ENCODE data around the gene SLC15A1.
"Not testable (repeated sequence)": the region's sequence is repeated elsewhere in the genome, so short reads cannot be mapped to it uniquely, and the experiment has no call there.

Gene SLC15A1

GRCh38 chr13:98652721-98653462 is 99.6 kb downstream of the SLC15A1 start:
- DNase-seq = no peak

GRCh38 chr13:98652276-98652675 is 100.2 kb downstream of the SLC15A1 start:
- DNase-seq = no peak

GRCh38 chr13:98651744-98652143 is 100.7 kb downstream of the SLC15A1 start:
- DNase-seq = no peak

- no peak for DNase-seq
Measured at GRCh38 chr13:98650396-98651107, 101.9 kb downstream of the SLC15A1 start.

GRCh38 chr13:98649861-98650260 is 102.6 kb downstream of the SLC15A1 start:
- DNase-seq = no peak

- no peak for DNase-seq
Measured at GRCh38 chr13:98648686-98649085, 103.8 kb downstream of the SLC15A1 start.

- DNase-seq = no peak
Measured at GRCh38 chr13:98648141-98648540, 104.3 kb downstream of the SLC15A1 start.

GRCh38 chr13:98647121-98647520 is 105.4 kb downstream of the SLC15A1 start:
- no peak for DNase-seq

- no peak for DNase-seq
Measured at GRCh38 chr13:98643479-98643878, 109.0 kb downstream of the SLC15A1 start.

GRCh38 chr13:98641075-98641474 is 111.4 kb downstream of the SLC15A1 start:
- DNase-seq = no peak

GRCh38 chr13:98639785-98640184 is 112.7 kb downstream of the SLC15A1 start:
- DNase-seq = not testable (repeated sequence)

- not testable (repeated sequence) for DNase-seq
Measured at GRCh38 chr13:98638352-98638751, 114.1 kb downstream of the SLC15A1 start.

Data from stimulated activated CD4-positive, alpha-beta T cell treated with anti-CD3 and anti-CD28 coated beads, Interleukin-1b, Interleukin-23, amount 100 ng/mL, for 48 hours (primary cell).